Measurements from ENCODE around the gene LAMP1. TPM values are rescaled to one million over a fixed set of nuclear protein-coding genes. Genes with fewer than 3 reads are reported as not detected.

LAMP1 gene
- total and polyA plus RNA-seq, 5 experiments from 2014 or later: 22.7 to 109 (median 28.1) TPM

GRCh38 chr13:113274721-113275120, 22.3 kb upstream of the LAMP1 start:
- no peak overlapping the region for H3K4me3 Mint-ChIP-seq
- no peak for ATAC-seq

GRCh38 chr13:113275387-113275786, 21.7 kb upstream of the LAMP1 start:
- H3K4me1 Mint-ChIP-seq: peaks cover 4 to 11% (median 7%) of the 10 kb centered on the region in 4 donors
- POLR2A ChIA-PET: interaction anchor here (0.7 to 1.0 kb wide), 3 partner anchors 12 to 64 kb away, joined by 3 to 4 read pairs (median 4); partner anchors contain the start of gene LAMP1
- peak overlapping the region in 2 of 10 donors; percentile 30 to 48 for H3K27ac Mint-ChIP-seq

More at GRCh38 chr13:113274721-113275120, 22.3 kb upstream of the LAMP1 start:
- POLR2A ChIA-PET: no interaction called here
- Mint-ChIP-seq H3K36me3 (peaks cover 0 to 8% (median 0%) of the 10 kb centered on the region in 3 donors), H3K9me3 (no peaks in the 10 kb centered on the region), H3K4me1 (peaks cover 4 to 11% (median 7%) of the 10 kb centered on the region in 4 donors), H3K27ac (no peak overlapping the region), H3K27me3 (peaks cover 4 to 21% (median 13%) of the 10 kb centered on the region in 5 donors)
- DNase-seq: no peak

DNA sequence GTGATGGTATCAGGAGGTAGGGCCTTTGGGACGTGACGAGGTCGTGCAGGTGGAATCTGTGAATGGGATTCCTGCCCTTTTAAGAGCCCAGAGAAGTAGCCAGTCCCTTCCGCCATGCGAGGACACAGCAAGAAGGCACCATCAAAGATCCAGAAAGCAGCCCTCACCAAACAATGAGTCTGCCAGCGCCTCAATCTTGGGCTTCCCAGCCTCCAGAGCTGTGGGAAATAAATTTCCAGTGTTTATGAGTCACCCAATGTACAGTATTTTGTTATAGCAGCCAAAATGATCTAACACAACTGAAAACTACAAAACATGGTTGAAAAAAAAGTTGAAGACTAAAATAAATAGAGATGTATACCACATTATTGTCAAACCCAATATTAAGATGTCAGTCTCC, 16.9 kb upstream of the LAMP1 start:
- peaks cover 10 to 28% (median 20%) of the 10 kb centered on the region in 5 donors for H3K27me3 Mint-ChIP-seq
- DNase-seq (no peak), ATAC-seq (no peak)
- no peak overlapping the region for H3K4me3 Mint-ChIP-seq
- H3K36me3 Mint-ChIP-seq: peaks cover 0 to 3% (median 0%) of the 10 kb centered on the region in 3 donors
- POLR2A ChIA-PET: no interaction called here
- no peak overlapping the region for H3K27ac Mint-ChIP-seq
- H3K9me3 Mint-ChIP-seq: peaks cover 0 to 2% (median 0%) of the 10 kb centered on the region in 9 donors
- H3K4me1 Mint-ChIP-seq: peaks cover 0 to 7% (median 2%) of the 10 kb centered on the region in 4 donors

More at GRCh38 chr13:113275387-113275786, 21.7 kb upstream of the LAMP1 start:
- Mint-ChIP-seq H3K36me3 (peaks cover 0 to 8% (median 0%) of the 10 kb centered on the region in 3 donors), H3K4me3 (peak overlapping the region in 3 of 10 donors; percentile 33 to 40 (median 34)), H3K9me3 (no peaks in the 10 kb centered on the region), H3K27me3 (peaks cover 5 to 21% (median 15%) of the 10 kb centered on the region in 5 donors)
- ATAC-seq (peak; percentile 63 to 70), DNase-seq (peak in 6 of 10 donors; percentile 15 to 45 (median 36))

- Mint-ChIP-seq H3K9me3 (peaks cover 0 to 2% (median 0%) of the 10 kb centered on the region in 9 donors), H3K4me3 (no peak overlapping the region), H3K36me3 (peaks cover 0 to 3% (median 0%) of the 10 kb centered on the region in 3 donors), H3K27ac (no peak overlapping the region), H3K27me3 (peaks cover 10 to 40% (median 27%) of the 10 kb centered on the region in 5 donors), H3K4me1 (no peaks in the 10 kb centered on the region)
- no peak for DNase-seq
- POLR2A ChIA-PET: no interaction called here
- ATAC-seq: no peak
These were observed 13.1 kb upstream of the LAMP1 start for GRCh38 chr13:113283904-113284303.

DNA sequence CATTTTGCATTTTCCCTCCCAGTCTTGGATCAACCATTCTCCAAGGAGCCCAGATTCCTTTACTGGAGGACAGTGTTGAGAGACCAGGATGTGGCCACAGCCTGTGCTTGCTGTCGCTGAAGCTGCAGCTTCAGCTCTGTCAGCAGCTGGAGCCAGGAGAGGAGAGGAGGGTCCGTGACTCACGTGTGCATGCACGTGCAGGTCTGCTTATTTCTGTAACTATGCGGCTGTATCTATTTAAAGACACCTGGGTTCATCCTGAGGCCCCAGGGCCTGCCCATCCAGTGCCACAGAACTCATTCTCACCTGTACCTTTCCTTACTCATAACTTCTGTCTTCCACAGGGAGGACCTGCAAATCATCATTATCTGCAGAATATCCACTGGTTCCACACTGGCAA, 8.2 kb upstream of the LAMP1 start:
- Mint-ChIP-seq H3K4me3 (no peak overlapping the region), H3K27ac (no peak overlapping the region), H3K36me3 (no peaks in the 10 kb centered on the region), H3K27me3 (peaks cover 26 to 66% (median 45%) of the 10 kb centered on the region in 5 donors), H3K4me1 (peaks cover 6 to 13% (median 11%) of the 10 kb centered on the region in 4 donors), H3K9me3 (no peaks in the 10 kb centered on the region)
- no peak for DNase-seq
- ATAC-seq: no peak
- POLR2A ChIA-PET: no interaction called here

DNA sequence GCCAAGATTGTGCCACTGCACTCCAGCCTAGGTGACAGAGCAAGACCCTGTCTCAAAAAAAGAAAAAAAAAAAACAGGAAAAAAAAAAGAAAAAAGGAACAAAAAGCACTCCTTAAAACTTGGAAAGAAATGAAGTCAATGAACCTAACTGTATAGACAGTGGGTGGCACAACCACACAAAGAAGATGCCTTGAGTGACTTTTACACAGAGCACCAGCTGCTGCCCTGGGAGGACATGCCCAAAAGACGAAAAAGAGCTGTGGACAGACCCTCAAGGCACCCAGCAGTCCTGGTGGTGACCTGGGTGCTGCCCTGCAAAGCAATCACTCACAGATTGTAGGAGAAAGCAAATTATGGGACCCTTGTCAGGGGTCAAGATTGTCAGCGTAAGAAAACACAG, 5.9 kb upstream of the LAMP1 start:
- H3K4me1 Mint-ChIP-seq: peaks cover 9 to 15% (median 13%) of the 10 kb centered on the region in 4 donors
- POLR2A ChIA-PET: no interaction called here
- H3K27ac Mint-ChIP-seq: no peak overlapping the region
- peaks cover 25 to 62% (median 47%) of the 10 kb centered on the region in 5 donors for H3K27me3 Mint-ChIP-seq
- no peaks in the 10 kb centered on the region for H3K9me3 Mint-ChIP-seq
- DNase-seq: no peak
- no peak for ATAC-seq
- H3K4me3 Mint-ChIP-seq: peak overlapping the region in 1 of 10 donors; percentile 48
- no peaks in the 10 kb centered on the region for H3K36me3 Mint-ChIP-seq

GRCh38 chr13:113292021-113292862, 4.8 kb upstream of the LAMP1 start:
- ATAC-seq: peak in 1 of 2 donors; percentile 22
- peaks cover 0 to 2% (median 2%) of the 10 kb centered on the region in 3 donors for H3K36me3 Mint-ChIP-seq
- peak in 3 of 10 donors; percentile 21 to 27 (median 22) for DNase-seq
- POLR2A ChIA-PET: no interaction called here
- peak overlapping the region in 3 of 10 donors; percentile 10 to 56 (median 21) for H3K27ac Mint-ChIP-seq
- H3K9me3 Mint-ChIP-seq: peaks cover 0 to 4% (median 1%) of the 10 kb centered on the region in 9 donors
- H3K27me3 Mint-ChIP-seq: peaks cover 26 to 61% (median 44%) of the 10 kb centered on the region in 5 donors
- peak overlapping the region; percentile 1 to 69 (median 30) for H3K4me3 Mint-ChIP-seq
- peaks cover 14 to 22% (median 20%) of the 10 kb centered on the region in 4 donors for H3K4me1 Mint-ChIP-seq

- peaks cover 20 to 52% (median 36%) of the 10 kb centered on the region in 5 donors for H3K27me3 Mint-ChIP-seq
- no peak overlapping the region for H3K27ac Mint-ChIP-seq
These were observed 3.4 kb upstream of the LAMP1 start for GRCh38 chr13:113293686-113294085.

GRCh38 chr13:113295776-113296175, 1.3 kb upstream of the LAMP1 start:
- POLR2A ChIA-PET: interaction anchor here (1.0 kb wide), 1 partner anchor 86 kb away, joined by 4 read pairs; the partner anchor contains the start of gene CUL4A
- Mint-ChIP-seq H3K4me1 (peaks cover 22 to 47% (median 41%) of the 10 kb centered on the region in 4 donors), H3K4me3 (peak overlapping the region; percentile 1 to 99 (median 92)), H3K36me3 (peaks cover 0 to 5% (median 5%) of the 10 kb centered on the region in 3 donors), H3K9me3 (peaks cover 0 to 4% (median 1%) of the 10 kb centered on the region in 9 donors), H3K27me3 (peaks cover 5 to 31% (median 17%) of the 10 kb centered on the region in 5 donors), H3K27ac (peak overlapping the region in 9 of 10 donors; percentile 50 to 100 (median 97))
- DNase-seq (no peak), ATAC-seq (no peak)

More at GRCh38 chr13:113293686-113294085, 3.4 kb upstream of the LAMP1 start:
- DNase-seq (no peak), ATAC-seq (no peak)
- POLR2A ChIA-PET: interaction anchor here (0.6 kb wide), 1 partner anchor 156 kb away, joined by 3 read pairs; no protein-coding TSS in a partner anchor
- Mint-ChIP-seq H3K4me1 (peaks cover 20 to 35% (median 32%) of the 10 kb centered on the region in 4 donors), H3K9me3 (peaks cover 0 to 4% (median 1%) of the 10 kb centered on the region in 9 donors), H3K36me3 (peaks cover 0 to 4% (median 2%) of the 10 kb centered on the region in 3 donors), H3K4me3 (no peak overlapping the region)

GRCh38 chr13:113297370-113298042, 467 bp downstream of the LAMP1 start:
- POLR2A ChIA-PET: interaction anchor here (0.9 to 1.4 kb wide), 5 partner anchors 9 to 89 kb away, joined by 3 to 17 read pairs (median 4); partner anchors contain the start of genes CUL4A and PCID2
- H3K36me3 Mint-ChIP-seq: peaks cover 0 to 10% (median 5%) of the 10 kb centered on the region in 3 donors
- peak overlapping the region; percentile 93 to 100 (median 96) for H3K27ac Mint-ChIP-seq
- ATAC-seq (peak; percentile 67 to 71), DNase-seq (peak in 8 of 10 donors; percentile 34 to 73 (median 54))
- peaks cover 17 to 44% (median 36%) of the 10 kb centered on the region in 4 donors for H3K4me1 Mint-ChIP-seq
- H3K4me3 Mint-ChIP-seq: peak overlapping the region; percentile 77 to 99 (median 96)
- H3K27me3 Mint-ChIP-seq: peaks cover 2 to 15% (median 7%) of the 10 kb centered on the region in 5 donors
- H3K9me3 Mint-ChIP-seq: peaks cover 0 to 4% (median 1%) of the 10 kb centered on the region in 9 donors

DNA sequence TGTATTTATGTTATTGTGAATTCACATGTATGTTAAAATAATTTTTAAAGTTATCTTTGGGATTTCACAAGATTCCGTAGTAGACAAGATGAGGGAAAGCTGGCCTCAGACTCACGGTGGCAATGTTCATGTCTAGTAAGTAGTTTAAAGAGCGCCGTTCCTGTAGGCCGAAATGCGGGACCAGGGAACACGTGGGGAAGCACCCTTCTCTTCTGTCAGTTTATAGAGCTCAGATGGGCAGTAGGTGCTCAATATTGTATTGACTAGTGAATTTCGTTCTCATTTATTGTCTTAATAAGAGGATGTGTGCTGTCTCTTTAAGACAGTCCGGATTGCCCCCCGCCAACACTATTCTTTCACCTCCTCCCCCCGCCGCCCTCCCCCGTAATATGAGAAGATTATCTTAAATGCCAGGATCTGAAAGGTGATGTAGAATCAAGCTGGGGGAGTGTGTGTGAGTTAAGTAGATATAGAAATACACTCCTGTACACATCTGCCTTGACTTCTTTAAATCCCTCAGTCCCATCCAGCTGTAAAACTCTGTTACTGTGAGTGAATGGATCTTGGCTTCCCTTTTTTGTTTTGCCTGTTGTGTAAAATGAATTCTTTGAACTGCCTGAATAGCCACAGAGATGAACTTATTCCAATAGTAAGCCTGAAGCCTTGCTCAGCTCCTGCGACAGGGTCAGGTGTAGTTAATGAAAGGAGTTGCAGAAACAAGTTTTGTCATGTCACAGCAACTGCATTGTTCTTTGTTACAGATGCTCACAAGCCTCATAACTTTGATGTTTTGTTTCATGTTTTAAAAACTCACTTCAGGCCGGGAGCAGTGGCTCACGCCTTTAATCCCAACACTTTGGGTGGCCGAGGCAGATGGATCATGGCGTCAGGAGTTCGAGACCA, 1.3 kb downstream of the LAMP1 start:
- Mint-ChIP-seq H3K27ac (peak overlapping the region; percentile 93 to 100 (median 96)), H3K9me3 (peaks cover 0 to 4% (median 1%) of the 10 kb centered on the region in 9 donors), H3K4me3 (peak overlapping the region; percentile 77 to 99 (median 96)), H3K36me3 (peaks cover 0 to 18% (median 5%) of the 10 kb centered on the region in 3 donors), H3K4me1 (peaks cover 21 to 49% (median 38%) of the 10 kb centered on the region in 4 donors), H3K27me3 (peaks cover 0 to 8% (median 5%) of the 10 kb centered on the region in 5 donors)
- POLR2A ChIA-PET: interaction anchor here (0.6 to 1.4 kb wide), 6 partner anchors 9 to 316 kb away, joined by 3 to 4 read pairs (median 4); partner anchors contain the start of gene CUL4A
- ATAC-seq (no peak), DNase-seq (peak in 1 of 10 donors; percentile 2)
